ENCODE data around the gene ALG12.

The ALG12 gene

GRCh38 chr22:49951986-49952896, 34.0 kb upstream of the ALG12 start:
- TF ChIP-seq CTCF (IDR thresholded peaks at IDR 0.05; ENCODE audit: low read depth, low read length): no peak
- DNase-seq (ENCODE audit: extremely low read depth, low read depth): no peak

- no peak for TF ChIP-seq CTCF (IDR thresholded peaks at IDR 0.05; ENCODE audit: low read depth, low read length)
- DNase-seq (ENCODE audit: extremely low read depth, low read depth): no peak
These were observed 33.4 kb upstream of the ALG12 start for GRCh38 chr22:49951678-49951985.

- no peak for DNase-seq (ENCODE audit: extremely low read depth, low read depth)
- no peak for TF ChIP-seq CTCF (IDR thresholded peaks at IDR 0.05; ENCODE audit: low read depth, low read length)
These were observed 32.9 kb upstream of the ALG12 start for GRCh38 chr22:49951000-49951677.

GRCh38 chr22:49950396-49950994, 32.3 kb upstream of the ALG12 start:
- no peak for DNase-seq (ENCODE audit: extremely low read depth, low read depth)
- TF ChIP-seq CTCF (IDR thresholded peaks at IDR 0.05; ENCODE audit: low read depth, low read length): no peak

- TF ChIP-seq CTCF (IDR thresholded peaks at IDR 0.05; ENCODE audit: low read depth, low read length): no peak
- DNase-seq (ENCODE audit: extremely low read depth, low read depth): no peak
These were observed 31.7 kb upstream of the ALG12 start for GRCh38 chr22:49949914-49950292.

GRCh38 chr22:49948958-49949913, 31.0 kb upstream of the ALG12 start:
- DNase-seq (ENCODE audit: extremely low read depth, low read depth): no peak
- TF ChIP-seq CTCF (IDR thresholded peaks at IDR 0.05; ENCODE audit: low read depth, low read length): no peak

Measured in AG09319 (cell line).